ENCODE measurements around the gene TRAF2.

DNA sequence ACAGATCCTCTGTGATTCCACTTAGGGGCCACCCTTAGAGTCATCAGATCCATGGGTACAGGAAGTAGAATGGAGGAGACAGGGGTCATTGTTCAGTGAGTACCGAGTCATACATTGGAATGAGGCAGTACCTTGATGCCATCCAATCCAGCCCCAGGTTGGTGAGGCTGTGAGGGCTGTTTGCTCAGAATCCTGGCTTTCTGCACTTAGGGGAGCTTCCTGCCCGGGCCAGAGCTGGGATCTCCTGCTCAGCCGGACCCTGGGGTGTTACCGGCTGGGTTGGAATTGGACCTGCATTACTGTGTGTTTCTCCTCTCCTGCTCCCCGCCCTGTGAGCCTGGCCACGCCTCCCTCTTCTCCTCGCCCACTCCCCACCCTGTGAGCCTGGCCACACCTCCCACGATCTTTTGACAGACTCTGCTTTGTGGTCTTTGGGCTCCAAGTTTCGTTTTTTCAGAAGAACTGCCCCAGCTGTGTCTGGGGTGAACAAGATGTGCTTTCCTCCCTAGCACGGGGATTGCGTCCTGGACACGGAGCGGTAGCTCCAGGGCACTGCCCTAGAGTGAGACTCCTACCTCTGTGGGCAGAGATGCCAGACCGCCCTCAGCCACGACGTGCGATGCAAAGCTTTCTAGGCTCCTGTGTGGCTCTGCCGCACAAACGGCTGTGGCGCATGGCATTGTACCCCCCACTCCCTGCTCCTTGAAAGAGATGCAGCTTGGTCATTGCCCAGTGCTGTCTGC lies 15.4 kb downstream of the TRAF2 start:
- TF ChIP-seq, protein P1, sequence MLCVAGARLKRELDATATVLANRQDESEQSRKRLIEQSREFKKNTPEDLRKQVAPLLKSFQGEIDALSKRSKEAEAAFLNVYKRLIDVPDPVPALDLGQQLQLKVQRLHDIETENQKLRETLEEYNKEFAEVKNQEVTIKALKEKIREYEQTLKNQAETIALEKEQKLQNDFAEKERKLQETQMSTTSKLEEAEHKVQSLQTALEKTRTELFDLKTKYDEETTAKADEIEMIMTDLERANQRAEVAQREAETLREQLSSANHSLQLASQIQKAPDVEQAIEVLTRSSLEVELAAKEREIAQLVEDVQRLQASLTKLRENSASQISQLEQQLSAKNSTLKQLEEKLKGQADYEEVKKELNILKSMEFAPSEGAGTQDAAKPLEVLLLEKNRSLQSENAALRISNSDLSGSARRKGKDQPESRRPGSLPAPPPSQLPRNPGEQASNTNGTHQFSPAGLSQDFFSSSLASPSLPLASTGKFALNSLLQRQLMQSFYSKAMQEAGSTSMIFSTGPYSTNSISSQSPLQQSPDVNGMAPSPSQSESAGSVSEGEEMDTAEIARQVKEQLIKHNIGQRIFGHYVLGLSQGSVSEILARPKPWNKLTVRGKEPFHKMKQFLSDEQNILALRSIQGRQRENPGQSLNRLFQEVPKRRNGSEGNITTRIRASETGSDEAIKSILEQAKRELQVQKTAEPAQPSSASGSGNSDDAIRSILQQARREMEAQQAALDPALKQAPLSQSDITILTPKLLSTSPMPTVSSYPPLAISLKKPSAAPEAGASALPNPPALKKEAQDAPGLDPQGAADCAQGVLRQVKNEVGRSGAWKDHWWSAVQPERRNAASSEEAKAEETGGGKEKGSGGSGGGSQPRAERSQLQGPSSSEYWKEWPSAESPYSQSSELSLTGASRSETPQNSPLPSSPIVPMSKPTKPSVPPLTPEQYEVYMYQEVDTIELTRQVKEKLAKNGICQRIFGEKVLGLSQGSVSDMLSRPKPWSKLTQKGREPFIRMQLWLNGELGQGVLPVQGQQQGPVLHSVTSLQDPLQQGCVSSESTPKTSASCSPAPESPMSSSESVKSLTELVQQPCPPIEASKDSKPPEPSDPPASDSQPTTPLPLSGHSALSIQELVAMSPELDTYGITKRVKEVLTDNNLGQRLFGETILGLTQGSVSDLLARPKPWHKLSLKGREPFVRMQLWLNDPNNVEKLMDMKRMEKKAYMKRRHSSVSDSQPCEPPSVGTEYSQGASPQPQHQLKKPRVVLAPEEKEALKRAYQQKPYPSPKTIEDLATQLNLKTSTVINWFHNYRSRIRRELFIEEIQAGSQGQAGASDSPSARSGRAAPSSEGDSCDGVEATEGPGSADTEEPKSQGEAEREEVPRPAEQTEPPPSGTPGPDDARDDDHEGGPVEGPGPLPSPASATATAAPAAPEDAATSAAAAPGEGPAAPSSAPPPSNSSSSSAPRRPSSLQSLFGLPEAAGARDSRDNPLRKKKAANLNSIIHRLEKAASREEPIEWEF (CRISPR knock-in tag; IDR thresholded peaks at IDR 0.05): no peak
- TF ChIP-seq TAF1 (IDR thresholded peaks at IDR 0.05; ENCODE audit: control insufficient read depth, extremely low read depth, insufficient read depth, low read length, severe bottlenecking) (no peak), MYC (IDR thresholded peaks at IDR 0.05; ENCODE audit: low read depth, low read length) (no peak), MYC (CRISPR knock-in tag; IDR thresholded peaks at IDR 0.05; ENCODE audit: borderline replicate concordance, low read depth) (no peak), BMI1 (IDR thresholded peaks at IDR 0.05; ENCODE audit: low read length) (no peak)
- TF ChIP-seq, protein P2, sequence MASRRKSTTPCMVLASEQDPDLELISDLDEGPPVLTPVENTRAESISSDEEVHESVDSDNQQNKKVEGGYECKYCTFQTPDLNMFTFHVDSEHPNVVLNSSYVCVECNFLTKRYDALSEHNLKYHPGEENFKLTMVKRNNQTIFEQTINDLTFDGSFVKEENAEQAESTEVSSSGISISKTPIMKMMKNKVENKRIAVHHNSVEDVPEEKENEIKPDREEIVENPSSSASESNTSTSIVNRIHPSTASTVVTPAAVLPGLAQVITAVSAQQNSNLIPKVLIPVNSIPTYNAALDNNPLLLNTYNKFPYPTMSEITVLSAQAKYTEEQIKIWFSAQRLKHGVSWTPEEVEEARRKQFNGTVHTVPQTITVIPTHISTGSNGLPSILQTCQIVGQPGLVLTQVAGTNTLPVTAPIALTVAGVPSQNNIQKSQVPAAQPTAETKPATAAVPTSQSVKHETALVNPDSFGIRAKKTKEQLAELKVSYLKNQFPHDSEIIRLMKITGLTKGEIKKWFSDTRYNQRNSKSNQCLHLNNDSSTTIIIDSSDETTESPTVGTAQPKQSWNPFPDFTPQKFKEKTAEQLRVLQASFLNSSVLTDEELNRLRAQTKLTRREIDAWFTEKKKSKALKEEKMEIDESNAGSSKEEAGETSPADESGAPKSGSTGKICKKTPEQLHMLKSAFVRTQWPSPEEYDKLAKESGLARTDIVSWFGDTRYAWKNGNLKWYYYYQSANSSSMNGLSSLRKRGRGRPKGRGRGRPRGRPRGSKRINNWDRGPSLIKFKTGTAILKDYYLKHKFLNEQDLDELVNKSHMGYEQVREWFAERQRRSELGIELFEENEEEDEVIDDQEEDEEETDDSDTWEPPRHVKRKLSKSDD (conservative IDR thresholded peaks at IDR 0.05; ENCODE audit: low read length): no peak
- TF ChIP-seq, protein P3, sequence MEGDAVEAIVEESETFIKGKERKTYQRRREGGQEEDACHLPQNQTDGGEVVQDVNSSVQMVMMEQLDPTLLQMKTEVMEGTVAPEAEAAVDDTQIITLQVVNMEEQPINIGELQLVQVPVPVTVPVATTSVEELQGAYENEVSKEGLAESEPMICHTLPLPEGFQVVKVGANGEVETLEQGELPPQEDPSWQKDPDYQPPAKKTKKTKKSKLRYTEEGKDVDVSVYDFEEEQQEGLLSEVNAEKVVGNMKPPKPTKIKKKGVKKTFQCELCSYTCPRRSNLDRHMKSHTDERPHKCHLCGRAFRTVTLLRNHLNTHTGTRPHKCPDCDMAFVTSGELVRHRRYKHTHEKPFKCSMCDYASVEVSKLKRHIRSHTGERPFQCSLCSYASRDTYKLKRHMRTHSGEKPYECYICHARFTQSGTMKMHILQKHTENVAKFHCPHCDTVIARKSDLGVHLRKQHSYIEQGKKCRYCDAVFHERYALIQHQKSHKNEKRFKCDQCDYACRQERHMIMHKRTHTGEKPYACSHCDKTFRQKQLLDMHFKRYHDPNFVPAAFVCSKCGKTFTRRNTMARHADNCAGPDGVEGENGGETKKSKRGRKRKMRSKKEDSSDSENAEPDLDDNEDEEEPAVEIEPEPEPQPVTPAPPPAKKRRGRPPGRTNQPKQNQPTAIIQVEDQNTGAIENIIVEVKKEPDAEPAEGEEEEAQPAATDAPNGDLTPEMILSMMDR (IDR thresholded peaks at IDR 0.05 in 2 of 3, conservative IDR thresholded peaks at IDR 0.05 in 1 of 3; ENCODE audit: insufficient read depth in 2 of 3, low read depth in 1 of 3, low read length in 3 of 3): no peak
